ENCODE data around the gene CSF2RB.

CSF2RB gene

DNA sequence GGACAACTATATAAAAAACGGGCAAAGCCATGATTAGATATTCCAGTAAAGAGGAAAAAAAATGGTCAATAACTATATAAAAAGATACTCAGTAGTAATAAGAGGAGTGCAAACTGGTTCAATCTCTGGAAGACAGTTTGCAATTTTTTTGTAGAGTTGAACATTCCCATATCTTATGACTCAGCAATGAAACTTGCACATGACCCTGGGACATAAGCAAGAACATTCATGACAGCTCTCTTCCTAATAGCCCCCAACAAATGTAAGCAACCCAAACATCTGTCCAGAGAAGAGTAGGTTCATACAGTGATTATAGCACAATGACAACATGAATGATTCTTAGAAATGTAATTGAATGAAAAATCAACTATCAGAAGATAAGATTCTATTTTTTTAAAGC lies 21.8 kb upstream of the CSF2RB start:
- DNase-seq (ENCODE audit: low spot score): no peak

GRCh38 chr22:36892292-36892691 lies 21.1 kb upstream of the CSF2RB start:
- DNase-seq (ENCODE audit: low spot score): no peak

- DNase-seq (ENCODE audit: low spot score): no peak
Observed at GRCh38 chr22:36893262-36893661, 20.2 kb upstream of the CSF2RB start.

DNA sequence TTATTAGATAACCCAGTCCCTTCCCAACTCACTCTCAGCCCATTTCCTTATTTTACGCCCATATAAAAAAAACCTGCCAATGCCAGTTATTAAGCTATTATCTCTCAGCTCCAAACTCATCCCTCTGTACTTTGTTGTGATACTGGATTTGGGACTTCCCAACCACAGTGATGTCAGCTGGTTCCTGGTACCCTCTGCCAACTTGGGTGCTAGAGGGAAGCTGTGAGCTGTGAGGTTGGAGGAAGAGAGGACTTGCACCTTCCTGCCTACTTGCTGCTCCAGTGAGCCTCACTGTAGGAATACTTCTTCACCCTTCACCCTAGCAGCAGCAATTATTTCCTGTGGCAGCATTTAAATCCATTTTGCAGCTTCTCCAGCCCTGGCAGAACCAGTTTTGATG lies 19.2 kb upstream of the CSF2RB start:
- no peak for DNase-seq (ENCODE audit: low spot score)

- DNase-seq (ENCODE audit: low spot score): no peak
Observed at GRCh38 chr22:36897611-36898010, 15.8 kb upstream of the CSF2RB start.

- DNase-seq (ENCODE audit: low spot score): no peak
Observed at GRCh38 chr22:36898690-36899089, 14.7 kb upstream of the CSF2RB start.

- no peak for DNase-seq (ENCODE audit: low spot score)
Observed at GRCh38 chr22:36899498-36899897, 13.9 kb upstream of the CSF2RB start.

- DNase-seq (ENCODE audit: low spot score): no peak
Observed at GRCh38 chr22:36900225-36900624, 13.2 kb upstream of the CSF2RB start.

DNA sequence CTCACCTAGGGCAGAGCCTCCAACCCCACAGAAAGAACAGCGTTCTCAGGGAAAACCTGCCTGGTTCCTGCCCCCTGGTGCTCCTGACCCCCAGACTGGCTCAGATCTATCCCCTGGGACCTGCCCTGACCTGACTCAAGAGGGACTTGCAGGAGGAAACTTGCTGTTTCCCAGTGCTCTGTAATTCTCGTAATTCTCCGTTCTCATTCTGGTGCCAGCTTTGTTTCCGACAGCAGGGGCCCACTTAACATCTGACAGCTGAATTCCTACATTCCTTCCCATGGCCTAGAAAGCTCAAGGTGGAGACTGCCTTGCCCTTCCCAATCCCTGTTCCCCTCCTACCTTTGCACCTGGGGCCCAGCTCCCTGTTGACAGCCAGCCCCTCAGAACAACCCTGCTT lies 12.5 kb upstream of the CSF2RB start:
- DNase-seq (ENCODE audit: low spot score): no peak

DNA sequence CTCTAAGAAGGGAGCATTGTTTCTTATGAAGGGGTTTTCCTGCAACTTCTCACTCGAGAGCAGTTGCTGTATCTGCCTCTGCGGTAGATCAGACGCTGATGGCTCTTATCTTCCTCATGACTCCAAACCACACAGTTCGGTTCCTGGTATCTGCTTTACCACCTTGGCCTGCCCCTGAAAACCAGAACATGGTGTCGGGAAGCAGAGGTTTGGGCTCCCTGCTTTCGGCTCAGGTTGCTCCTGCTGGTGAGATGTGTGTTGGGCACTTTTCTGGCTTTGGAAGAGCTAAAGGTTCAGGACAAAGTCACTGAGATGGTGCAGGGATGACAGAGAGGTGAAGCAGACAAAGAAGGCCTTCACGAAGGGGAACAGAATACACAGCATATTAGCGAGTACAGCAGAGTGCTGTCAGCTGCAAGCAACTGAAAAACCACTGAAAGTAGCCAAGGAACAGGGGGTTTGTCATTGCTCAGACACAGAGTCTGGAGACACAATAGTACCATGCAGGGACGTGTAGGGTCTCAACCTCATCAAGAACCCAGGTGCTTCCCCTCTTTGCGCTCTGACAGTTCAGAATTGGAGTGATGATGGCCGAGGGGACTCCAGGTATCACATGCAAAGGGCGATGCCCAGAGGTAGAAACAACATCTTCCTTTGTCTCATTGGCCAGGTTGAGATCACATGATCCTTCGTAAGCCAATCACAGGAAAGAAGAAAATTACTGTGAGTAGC lies 11.9 kb upstream of the CSF2RB start:
- no peak for DNase-seq (ENCODE audit: low spot score)

- DNase-seq (ENCODE audit: low spot score): no peak
Observed at GRCh38 chr22:36902143-36902926, 11.1 kb upstream of the CSF2RB start.

DNA sequence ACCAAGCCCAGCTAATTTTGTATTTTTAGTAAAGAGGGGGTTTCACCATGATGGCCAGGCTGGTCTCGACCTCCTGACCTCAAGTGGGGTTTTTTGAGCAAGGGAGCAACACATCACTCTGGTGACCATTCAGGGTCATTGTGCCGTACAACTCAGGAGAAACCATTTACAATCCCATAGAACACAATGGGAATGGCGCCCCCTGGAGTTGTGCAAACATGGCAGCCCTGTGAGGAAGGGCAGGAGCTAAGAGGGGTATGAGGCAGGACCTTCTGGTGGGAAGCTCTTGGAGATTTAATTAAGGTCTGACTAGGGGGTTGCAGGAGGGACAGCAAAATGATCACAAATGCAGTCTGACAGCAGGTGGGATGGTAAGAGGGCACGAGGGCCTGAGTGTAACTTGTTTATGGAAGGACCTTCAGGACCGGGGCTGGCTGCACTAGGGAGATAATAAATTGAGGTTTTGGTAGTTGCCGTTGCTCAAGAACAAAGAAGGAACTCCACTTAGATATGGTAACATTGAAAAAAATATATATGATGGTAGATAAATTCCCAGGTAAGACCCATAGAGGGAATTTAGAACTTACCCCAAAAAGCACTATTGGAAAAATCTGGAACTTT lies 9.1 kb upstream of the CSF2RB start:
- no peak for DNase-seq (ENCODE audit: low spot score)

- no peak for DNase-seq (ENCODE audit: low spot score)
Observed at GRCh38 chr22:36907253-36908195, 5.9 kb upstream of the CSF2RB start.

GRCh38 chr22:36910461-36910860 lies 3.0 kb upstream of the CSF2RB start:
- no peak for DNase-seq (ENCODE audit: low spot score)

DNA sequence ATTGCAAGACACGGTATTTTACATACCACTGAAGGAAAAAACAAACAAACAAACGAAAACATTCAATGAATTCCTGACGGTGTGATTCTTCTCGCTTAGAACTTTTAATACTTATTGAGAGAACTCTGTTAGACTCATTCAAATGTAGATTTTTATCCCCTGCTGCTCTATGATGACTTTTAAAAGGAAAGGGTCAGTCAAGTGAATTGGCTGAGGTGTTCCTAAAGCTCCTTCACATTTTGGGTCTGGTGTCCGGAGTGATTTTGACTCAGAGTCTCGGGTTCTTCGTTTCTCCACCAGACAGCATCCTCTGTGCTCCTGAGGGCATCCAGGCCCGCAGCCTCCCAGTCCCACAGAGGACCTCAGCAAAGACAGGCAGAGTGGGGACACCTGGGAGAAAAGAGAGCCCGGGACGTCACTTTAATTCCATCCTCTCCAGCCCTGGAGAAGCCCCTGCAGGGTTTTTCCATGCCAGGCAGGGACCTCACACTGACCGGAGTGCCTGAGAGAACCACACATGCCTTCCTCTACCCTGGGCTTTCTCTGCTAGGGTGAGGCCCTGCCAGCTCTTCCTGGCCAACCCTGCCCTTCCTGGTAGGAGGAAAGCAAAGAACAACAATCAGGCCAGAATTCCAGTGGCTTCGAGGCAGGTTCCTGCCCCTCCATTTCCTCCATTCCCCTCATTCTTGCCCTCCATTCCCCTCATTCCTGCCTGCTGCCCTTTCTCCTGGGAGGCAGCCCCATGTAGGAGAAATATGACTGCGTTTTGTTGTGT lies 1.4 kb upstream of the CSF2RB start:
- DNase-seq (ENCODE audit: low spot score): no peak

DNA sequence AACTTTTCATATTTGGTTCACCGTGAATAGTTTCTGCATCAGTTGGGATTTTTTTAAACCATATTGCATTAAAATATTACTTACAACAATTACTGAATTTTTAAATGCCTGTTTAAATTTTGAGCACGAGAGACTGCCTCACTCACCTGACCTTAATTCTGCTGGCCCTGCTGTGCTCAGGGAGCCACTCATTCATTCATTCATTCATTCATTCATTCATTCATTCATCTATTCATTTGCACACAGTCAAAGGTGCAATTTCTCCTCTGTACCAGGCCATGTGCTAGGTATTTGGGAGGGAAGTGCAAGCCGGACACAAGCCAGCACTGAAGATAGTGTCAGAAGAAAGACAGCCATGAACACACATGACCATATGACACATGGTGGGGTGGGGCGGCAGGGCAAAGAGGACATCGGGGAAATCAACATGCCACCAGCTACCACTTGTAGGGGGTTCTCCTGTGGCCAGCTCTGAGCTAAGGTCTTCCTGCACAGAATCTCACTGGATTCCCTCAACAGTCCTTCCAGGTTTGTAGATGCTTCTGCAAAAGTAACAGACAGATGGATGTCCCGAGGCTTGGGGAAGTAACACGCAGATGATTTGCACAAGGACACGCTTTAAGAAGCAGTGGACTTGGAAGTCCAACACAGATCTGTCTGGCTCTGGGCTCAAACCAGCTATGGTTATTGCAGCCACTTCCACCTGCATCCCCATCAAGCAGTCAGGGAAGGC lies 568 bp upstream of the CSF2RB start:
- no peak for DNase-seq (ENCODE audit: low spot score)

DNA sequence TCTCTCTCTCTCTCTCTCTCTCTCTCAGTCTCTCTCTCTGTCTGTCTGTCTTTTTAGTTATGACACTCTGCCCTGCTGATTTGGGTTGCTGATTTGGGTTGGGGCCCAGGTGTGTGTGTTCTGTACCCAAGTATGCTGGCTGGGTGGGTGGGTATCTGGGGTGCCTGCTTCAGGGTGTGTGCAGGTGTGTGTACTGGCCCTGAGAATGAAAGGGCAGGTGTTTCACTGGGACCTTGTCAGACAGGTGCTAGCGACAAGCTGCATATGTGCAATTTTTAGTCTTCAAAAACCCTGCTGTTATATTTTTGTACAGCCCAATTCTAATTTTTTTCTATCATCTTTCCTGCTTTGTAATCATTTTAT lies 943 bp downstream of the CSF2RB start:
- no peak for DNase-seq (ENCODE audit: low spot score)

DNA sequence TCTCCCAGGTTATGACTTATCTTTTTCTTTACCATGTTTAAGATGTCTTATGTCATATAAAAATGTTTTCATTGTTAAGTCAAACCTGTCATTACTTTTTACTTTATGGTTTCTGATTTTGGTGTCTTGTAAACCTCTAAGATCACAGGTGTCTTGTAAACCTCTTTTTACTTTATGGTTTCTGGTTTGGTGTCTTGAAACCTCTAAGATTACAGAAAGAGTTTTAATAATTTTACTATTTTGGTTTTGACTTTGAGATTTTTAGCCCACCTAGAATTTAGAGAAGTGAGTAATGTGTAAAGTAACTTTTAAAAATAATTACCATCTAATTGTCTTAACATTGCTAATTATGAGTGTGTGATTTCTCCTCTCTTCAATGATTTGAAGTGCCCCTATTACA lies 2.6 kb downstream of the CSF2RB start:
- no peak for DNase-seq (ENCODE audit: low spot score)

- DNase-seq (ENCODE audit: low spot score): no peak
Observed at GRCh38 chr22:36918586-36919284, 5.3 kb downstream of the CSF2RB start.

All from hematopoietic multipotent progenitor cell treated with erythropoietin and hydrocortisone succinate and interleukin-3 and kit ligand, for 17 days (in vitro differentiated cells).